ENCODE measurements around the gene NFX1. TPM values are rescaled to one million over a fixed set of nuclear protein-coding genes. Genes with fewer than 3 reads are reported as not detected.

Gene NFX1
- total RNA-seq, 6 donors from 2014 or later, result 37.0 to 75.4 (median 54.1) TPM

DNA sequence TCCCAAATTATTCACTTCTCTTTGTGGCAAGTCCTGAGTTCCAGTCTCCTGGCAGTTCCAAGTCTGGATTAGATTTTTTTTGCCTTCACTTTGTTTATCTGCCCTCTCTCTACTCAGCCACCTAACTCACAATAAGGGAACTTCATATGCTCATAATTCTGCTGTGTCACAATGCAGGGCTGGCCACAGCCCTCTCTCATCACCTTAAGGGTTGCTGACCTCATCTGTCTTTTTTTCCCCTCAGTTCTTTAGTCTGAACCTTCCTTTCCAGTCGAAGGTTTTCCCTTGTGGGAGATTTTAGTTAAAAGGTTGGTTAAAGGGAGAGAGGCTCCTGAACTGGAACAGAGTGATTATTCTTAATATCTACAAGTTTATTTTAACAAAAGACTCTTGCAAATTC is 29.9 kb upstream of the NFX1 start:
- Histone ChIP-seq H3K27ac (no peak overlapping the region), H3K4me1 (peaks cover 12 to 20% (median 13%) of the 10 kb centered on the region in 4 donors), H3K4me3 (no peak overlapping the region), H3K36me3 (peaks cover 41 to 72% (median 62%) of the 10 kb centered on the region in 4 donors), H3K9me3 (no peaks in the 10 kb centered on the region), H3K27me3 (no peaks in the 10 kb centered on the region)
- ATAC-seq (ENCODE audit: low FRiP score in 2 of 2), result no peak
- DNase-seq, result no peak
- 77 to 83% methylated on average over 1 of the region's 1 CpG for WGBS, 2 donors
- TF ChIP-seq POLR2A (IDR thresholded peaks at IDR 0.05) (no peak), POLR2AphosphoS5 (IDR thresholded peaks at IDR 0.05) (no peak), EP300 (IDR thresholded peaks at IDR 0.05) (no peak)
- TF ChIP-seq, protein P1, sequence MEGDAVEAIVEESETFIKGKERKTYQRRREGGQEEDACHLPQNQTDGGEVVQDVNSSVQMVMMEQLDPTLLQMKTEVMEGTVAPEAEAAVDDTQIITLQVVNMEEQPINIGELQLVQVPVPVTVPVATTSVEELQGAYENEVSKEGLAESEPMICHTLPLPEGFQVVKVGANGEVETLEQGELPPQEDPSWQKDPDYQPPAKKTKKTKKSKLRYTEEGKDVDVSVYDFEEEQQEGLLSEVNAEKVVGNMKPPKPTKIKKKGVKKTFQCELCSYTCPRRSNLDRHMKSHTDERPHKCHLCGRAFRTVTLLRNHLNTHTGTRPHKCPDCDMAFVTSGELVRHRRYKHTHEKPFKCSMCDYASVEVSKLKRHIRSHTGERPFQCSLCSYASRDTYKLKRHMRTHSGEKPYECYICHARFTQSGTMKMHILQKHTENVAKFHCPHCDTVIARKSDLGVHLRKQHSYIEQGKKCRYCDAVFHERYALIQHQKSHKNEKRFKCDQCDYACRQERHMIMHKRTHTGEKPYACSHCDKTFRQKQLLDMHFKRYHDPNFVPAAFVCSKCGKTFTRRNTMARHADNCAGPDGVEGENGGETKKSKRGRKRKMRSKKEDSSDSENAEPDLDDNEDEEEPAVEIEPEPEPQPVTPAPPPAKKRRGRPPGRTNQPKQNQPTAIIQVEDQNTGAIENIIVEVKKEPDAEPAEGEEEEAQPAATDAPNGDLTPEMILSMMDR (IDR thresholded peaks at IDR 0.05), result no peak

DNA sequence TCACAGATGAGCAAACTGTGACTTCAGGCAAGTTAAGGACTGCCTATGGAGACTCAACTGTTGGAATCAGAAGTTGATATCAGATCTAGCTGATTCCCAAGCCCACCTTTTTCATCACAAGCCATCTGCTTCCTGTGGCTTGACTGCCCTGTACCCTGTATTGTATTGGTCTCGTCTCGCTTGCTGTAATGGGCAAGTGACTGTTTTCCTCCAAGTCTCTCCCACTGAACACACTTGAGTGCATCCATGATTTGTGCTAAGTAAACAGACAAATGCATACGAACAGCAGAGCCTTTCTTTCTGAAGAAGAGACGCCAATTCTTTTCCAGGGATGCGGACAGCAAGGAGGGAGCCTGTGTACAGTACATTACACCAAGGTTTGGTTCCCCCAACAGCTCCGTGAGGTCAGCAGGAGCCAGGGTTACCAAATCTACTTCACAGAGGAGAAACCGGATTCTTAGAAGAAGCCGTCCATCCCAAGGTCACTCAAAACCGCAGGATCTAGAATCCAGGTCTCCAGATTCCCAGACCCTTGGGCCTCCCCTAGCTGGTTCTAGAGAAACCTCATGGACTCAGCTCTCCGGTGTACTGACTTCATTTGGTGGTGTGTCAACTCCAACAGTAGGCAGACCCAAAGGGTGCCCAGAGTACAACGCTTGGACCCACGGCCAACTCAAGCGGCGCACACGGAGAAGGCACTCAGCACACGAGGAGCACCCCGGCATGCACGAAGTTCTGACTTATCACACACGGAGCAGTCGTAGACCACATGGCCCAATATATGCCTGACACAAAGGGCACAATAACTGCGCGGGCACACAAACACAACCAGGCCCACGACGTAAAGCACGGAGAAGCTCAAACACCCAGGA is 26.9 kb upstream of the NFX1 start:
- no peaks in the 10 kb centered on the region for H3K27me3 ChIP-seq
- WGBS, 2 donors, result 5 to 19% methylated on average over 10 to 25 of the region's 25 CpGs
- ATAC-seq (ENCODE audit: low FRiP score in 2 of 2) (peak in 1 of 2 donors; percentile 1), DNase-seq (peak in 1 of 2 donors; percentile 25)
- H3K4me1 ChIP-seq, result peaks cover 25 to 41% (median 29%) of the 10 kb centered on the region in 4 donors
- H3K27ac ChIP-seq, result peak overlapping the region; percentile 91 to 95 (median 94)
- H3K36me3 ChIP-seq, result peaks cover 30 to 61% (median 52%) of the 10 kb centered on the region in 4 donors
- TF ChIP-seq POLR2A (IDR thresholded peaks at IDR 0.05), result peak in 1 of 4 donors; percentile 17
- TF ChIP-seq, protein P1 (IDR thresholded peaks at IDR 0.05), result no peak
- H3K9me3 ChIP-seq, result no peaks in the 10 kb centered on the region
- peak overlapping the region; percentile 72 to 92 (median 81) for H3K4me3 ChIP-seq

DNA sequence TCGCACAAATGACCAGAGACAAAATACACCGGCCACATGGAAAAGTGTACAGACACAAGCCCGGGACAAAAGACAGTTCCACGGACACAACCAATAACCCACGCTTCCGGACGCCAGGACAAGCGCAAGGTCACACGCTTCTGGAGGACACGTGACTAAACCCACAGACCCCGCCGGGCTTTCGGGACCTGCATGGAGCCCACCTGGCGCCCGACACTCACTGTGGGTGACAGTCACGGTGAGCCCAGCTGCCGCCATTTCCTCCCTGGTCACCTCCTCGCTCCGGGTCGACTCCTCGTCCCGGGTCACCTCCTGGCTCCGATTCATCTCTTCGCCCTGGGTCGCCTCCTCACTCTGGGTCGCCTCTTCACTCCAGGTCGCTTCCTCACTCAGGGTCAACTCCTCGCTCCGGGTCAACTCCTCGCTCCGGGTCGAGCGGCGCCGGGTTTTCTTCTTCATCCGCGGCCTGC is 26.3 kb upstream of the NFX1 start:
- TF ChIP-seq, protein P1 (IDR thresholded peaks at IDR 0.05), result no peak
- TF ChIP-seq POLR2AphosphoS5 (IDR thresholded peaks at IDR 0.05) (no peak), POLR2A (IDR thresholded peaks at IDR 0.05) (no peak), EP300 (IDR thresholded peaks at IDR 0.05) (no peak)

DNA sequence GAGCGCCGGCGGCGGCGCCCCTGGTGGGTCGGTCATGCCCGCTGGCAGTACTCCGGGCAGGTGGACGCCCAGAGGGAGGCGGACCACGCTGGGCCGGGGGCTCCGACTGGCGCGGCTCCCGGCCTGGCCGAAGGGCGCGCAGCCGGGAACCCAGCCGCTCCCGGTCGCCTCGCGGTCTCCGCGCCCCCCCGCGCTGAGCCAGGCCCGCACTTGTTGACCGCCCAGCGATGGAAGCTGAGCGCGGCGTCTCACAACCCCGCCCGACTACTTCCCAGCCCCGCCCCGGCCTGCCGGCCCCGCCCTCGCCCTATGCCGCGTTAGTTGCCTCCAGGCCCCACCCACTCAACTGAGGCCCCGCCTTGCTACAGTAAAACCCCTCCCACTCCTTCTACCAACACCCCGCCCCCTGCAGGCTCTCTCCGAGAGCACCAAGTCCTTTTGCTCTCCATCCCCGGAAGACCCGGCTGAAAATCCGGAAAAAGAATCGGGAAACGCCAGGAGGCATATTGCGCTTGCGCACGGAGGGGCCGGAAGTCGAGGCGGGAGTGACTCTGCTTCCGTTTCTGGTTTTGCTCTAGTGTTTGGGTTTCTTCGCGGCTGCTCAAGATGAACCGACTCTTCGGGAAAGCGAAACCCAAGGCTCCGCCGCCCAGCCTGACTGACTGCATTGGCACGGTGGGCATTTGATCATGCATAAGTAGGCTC is 25.7 kb upstream of the NFX1 start, which contains the start of the genes BAG1 and CHMP5:
TSS of gene BAG1 (minus strand) at position 236 of the 705 bp plus-strand sequence.
TSS of gene CHMP5 (plus strand) at position 577 of the 705 bp plus-strand sequence. CDS start at position 607, 30 bp downstream.
- peak within 1 kb of the TSS; percentile 72 to 92 (median 81) for H3K4me3 ChIP-seq
- peaks cover 25 to 41% (median 29%) of the 10 kb centered on the region in 4 donors for H3K4me1 ChIP-seq
- H3K36me3 ChIP-seq, result peaks cover 27 to 61% (median 49%) of the 10 kb centered on the region in 4 donors
- ATAC-seq (ENCODE audit: low FRiP score in 2 of 2) (peak; percentile 99 to 100), DNase-seq (peak; percentile 100)
- H3K27me3 ChIP-seq, result no peaks in the 10 kb centered on the region
- 1% methylated on average over 12 to 51 of the region's 67 CpGs for WGBS, 2 donors
- TF ChIP-seq POLR2AphosphoS5 (IDR thresholded peaks at IDR 0.05) (peak; percentile 79 to 82), POLR2A (IDR thresholded peaks at IDR 0.05) (peak; percentile 48 to 92 (median 84)), EP300 (IDR thresholded peaks at IDR 0.05) (peak in 1 of 4 donors; percentile 18)
- TF ChIP-seq, protein P1 (IDR thresholded peaks at IDR 0.05), result peak in 4 of 6 experiments; percentile 24 to 50 (median 46)
- no peaks in the 10 kb centered on the region for H3K9me3 ChIP-seq
- H3K27ac ChIP-seq, result peak within 1 kb of the TSS; percentile 91 to 95 (median 94)

More for the DNA sequence above, 26.3 kb upstream of the NFX1 start:
- H3K9me3 ChIP-seq, result no peaks in the 10 kb centered on the region
- H3K4me1 ChIP-seq, result peaks cover 25 to 41% (median 29%) of the 10 kb centered on the region in 4 donors
- WGBS, 2 donors, result 0% methylated on average over 22 to 37 of the region's 37 CpGs
- peak overlapping the region; percentile 91 to 95 (median 94) for H3K27ac ChIP-seq
- DNase-seq, result peak in 1 of 2 donors; percentile 67
- H3K27me3 ChIP-seq, result no peaks in the 10 kb centered on the region
- peak overlapping the region; percentile 72 to 92 (median 81) for H3K4me3 ChIP-seq
- ATAC-seq (ENCODE audit: low FRiP score in 2 of 2), result peak; percentile 5 to 43
- peaks cover 30 to 61% (median 51%) of the 10 kb centered on the region in 4 donors for H3K36me3 ChIP-seq

All from upper lobe of left lung (tissue), 6 donors.